ENCODE data around the gene SSBP2.

Gene SSBP2

GRCh38 chr5:81428861-81429260, 322.0 kb downstream of the SSBP2 start:
- no peak for TF ChIP-seq CTCF (conservative IDR thresholded peaks at IDR 0.05; ENCODE audit: control insufficient read depth, insufficient read depth, low read depth, low read length)
- H3K4me3 ChIP-seq (ENCODE audit: control insufficient read depth, low read depth, low read length), result no peak overlapping the region
- no peak for DNase-seq (ENCODE audit: low read depth)

GRCh38 chr5:81428446-81428845, 322.5 kb downstream of the SSBP2 start:
- no peak overlapping the region for H3K4me3 ChIP-seq (ENCODE audit: control insufficient read depth, low read depth, low read length)
- TF ChIP-seq CTCF (conservative IDR thresholded peaks at IDR 0.05; ENCODE audit: control insufficient read depth, insufficient read depth, low read depth, low read length), result no peak
- peak; percentile 27 for DNase-seq (ENCODE audit: low read depth)

GRCh38 chr5:81427566-81427965, 323.3 kb downstream of the SSBP2 start:
- TF ChIP-seq CTCF (conservative IDR thresholded peaks at IDR 0.05; ENCODE audit: control insufficient read depth, insufficient read depth, low read depth, low read length), result no peak
- no peak overlapping the region for H3K4me3 ChIP-seq (ENCODE audit: control insufficient read depth, low read depth, low read length)
- DNase-seq (ENCODE audit: low read depth), result no peak

GRCh38 chr5:81426359-81427030, 324.4 kb downstream of the SSBP2 start:
- no peak overlapping the region for H3K4me3 ChIP-seq (ENCODE audit: control insufficient read depth, low read depth, low read length)
- TF ChIP-seq CTCF (conservative IDR thresholded peaks at IDR 0.05; ENCODE audit: control insufficient read depth, insufficient read depth, low read depth, low read length), result no peak
- no peak for DNase-seq (ENCODE audit: low read depth)

- TF ChIP-seq CTCF (conservative IDR thresholded peaks at IDR 0.05; ENCODE audit: control insufficient read depth, insufficient read depth, low read depth, low read length), result peak; percentile 44
- peak; percentile 61 for DNase-seq (ENCODE audit: low read depth)
- no peak overlapping the region for H3K4me3 ChIP-seq (ENCODE audit: control insufficient read depth, low read depth, low read length)
Measured at GRCh38 chr5:81425569-81425968, 325.3 kb downstream of the SSBP2 start.

GRCh38 chr5:81424728-81425127, 326.2 kb downstream of the SSBP2 start:
- TF ChIP-seq CTCF (conservative IDR thresholded peaks at IDR 0.05; ENCODE audit: control insufficient read depth, insufficient read depth, low read depth, low read length), result no peak
- peak; percentile 38 for DNase-seq (ENCODE audit: low read depth)
- H3K4me3 ChIP-seq (ENCODE audit: control insufficient read depth, low read depth, low read length), result no peak overlapping the region

- peak; percentile 95 for DNase-seq (ENCODE audit: low read depth)
- H3K4me3 ChIP-seq (ENCODE audit: control insufficient read depth, low read depth, low read length), result no peak overlapping the region
- TF ChIP-seq CTCF (conservative IDR thresholded peaks at IDR 0.05; ENCODE audit: control insufficient read depth, insufficient read depth, low read depth, low read length), result no peak
Measured at GRCh38 chr5:81422671-81423070, 328.2 kb downstream of the SSBP2 start.
